Measurements from ENCODE around the gene GSK3A.

- TF ChIP-seq POLR2A (IDR thresholded peaks at IDR 0.05), result no peak
- TF ChIP-seq CTCF (IDR thresholded peaks at IDR 0.05), result no peak
- TF ChIP-seq POLR2AphosphoS5 (IDR thresholded peaks at IDR 0.05), result no peak
- TF ChIP-seq EP300 (IDR thresholded peaks at IDR 0.05), result no peak
These were observed 33.1 kb upstream of the GSK3A start for GRCh38 chr19:42275517-42275916.
